A549 (cell line): ENCODE measurements around the gene CIROP. TPM values are rescaled to one million over a fixed set of nuclear protein-coding genes. Genes with fewer than 3 reads are reported as not detected.

Experiments used
- ATAC-seq, 2 experiments: fragments of 200-7000 bp in 1 of 2; fragments of >200 bp in 1 of 2; cut with Nextera tagmentation in 1 of 2; cut with Tn5 transposase in 1 of 2; 3 replicates each; pipeline versions ENCODE4 v1.8.0 to v1.9.1; 2018 to 2020; ENCODE audit warnings: mild to moderate bottlenecking in 1 of 2, moderate library complexity in 1 of 2
- CTCF ChIA-PET: fragments of 300-600 bp; sonication (Branson Sonifier 250); formaldehyde crosslinking; extraction: SDS; loops from one replicate; lab custom pipeline; 2021; ENCODE audit warnings: antibody characterized with exemption, inconsistent platforms; lab: Yijun Ruan, JAX
- POLR2A ChIA-PET: fragments of 350-600 bp; formaldehyde crosslinking; extraction: SDS; loops from one replicate; lab custom pipeline; 2021; ENCODE audit warnings: antibody characterized with exemption, inconsistent platforms; lab: Yijun Ruan, JAX
- DNase-seq, 2 experiments: peaks; one replicate each; pipeline versions ENCODE4 v3.0.0 to v3.0.0-alpha.2; 2011 to 2016; ENCODE audit warnings: low read depth in 1 of 2, low spot score in 1 of 2
- FAIRE-seq: peaks from 2 replicates; lab custom pipeline; 2011; peaks lifted over from hg19 to GRCh38; lab: Jason Lieb, UNC
- H3K27ac ChIP-seq, 2 experiments: fragments of >200 bp; sonication (Bioruptor Twin); formaldehyde crosslinking; 3 replicates each; pipeline ENCODE4 v1.5.1; 2016 to 2017
- H3K4me1 ChIP-seq: fragments of >200 bp; sonication (Bioruptor Twin); formaldehyde crosslinking; 3 replicates; pipeline ENCODE4 v1.6.1; 2016
- H3K4me2 ChIP-seq: fragments of >200 bp; sonication (Bioruptor Twin); formaldehyde crosslinking; 3 replicates; pipeline ENCODE4 v1.6.1; 2016
- H3K4me3 ChIP-seq: fragments of >200 bp; sonication (Bioruptor Twin); formaldehyde crosslinking; 3 replicates; pipeline ENCODE4 v1.5.1; 2016
- H3K9me3 ChIP-seq: fragments of >200 bp; sonication (Bioruptor Twin); formaldehyde crosslinking; 3 replicates; pipeline ENCODE4 v1.6.1; 2016
- CBX2 ChIP-seq: fragments of 200-600 bp; sonication (generic); IDR thresholded peaks from 2 replicates; pipeline ENCODE4 v1.6.1; 2016; ENCODE audit warnings: low read depth, mild to moderate bottlenecking, borderline replicate concordance
- CBX8 ChIP-seq: fragments of 200-600 bp; sonication (generic); IDR thresholded peaks from 2 replicates; pipeline ENCODE4 v1.6.1; 2016
- CEBPB ChIP-seq, 2 experiments: fragments of >200 bp in 1 of 2; sonication (Bioruptor Twin) in 1 of 2; formaldehyde crosslinking in 1 of 2; IDR thresholded peaks; 2 replicates each; pipeline ENCODE4 v1.6.1; 2012 to 2016
- CHD2 ChIP-seq: fragments of 150-350 bp; IDR thresholded peaks from 2 replicates; pipeline ENCODE4 v1.6.1; 2014; ENCODE audit warnings: low read length; ENCODE audit not compliant: partially characterized antibody
- EHF ChIP-seq: fragments of 250-450 bp; sonication (Bioruptor Pico); IDR thresholded peaks from 2 replicates; pipeline ENCODE4 v1.5.0; 2020; ENCODE audit warnings: mild to moderate bottlenecking
- FOXS1 ChIP-seq: fragments of 250-450 bp; sonication (Bioruptor Pico); IDR thresholded peaks from 2 replicates; pipeline ENCODE4 v1.5.0; 2020; ENCODE audit warnings: mild to moderate bottlenecking, moderate library complexity
- HOXB13 ChIP-seq: fragments of 250-450 bp; sonication (Bioruptor Pico); IDR thresholded peaks from 2 replicates; pipeline ENCODE4 v1.5.0; 2020; ENCODE audit warnings: low read depth, mild to moderate bottlenecking, moderate library complexity
- JUN ChIP-seq, 2 experiments: fragments of >200 bp; sonication (Bioruptor Twin); formaldehyde crosslinking; IDR thresholded peaks; 2 replicates in 1 of 2; 3 replicates in 1 of 2; pipeline ENCODE4 v1.6.1; 2016 to 2017
- MAFK ChIP-seq: fragments of 450-650 bp; IDR thresholded peaks from 2 replicates; pipeline ENCODE4 v1.6.1; 2014; ENCODE audit not compliant: partially characterized antibody
- MAZ ChIP-seq: fragments of 150-350 bp; IDR thresholded peaks from 2 replicates; pipeline ENCODE4 v1.6.1; 2014; ENCODE audit warnings: antibody characterized with exemption, low read depth, low read length, borderline replicate concordance
- NPAS2 ChIP-seq: fragments of 250-450 bp; sonication (Bioruptor Pico); IDR thresholded peaks from 2 replicates; pipeline ENCODE4 v1.8.0; 2022; ENCODE audit warnings: mild to moderate bottlenecking, moderate library complexity, borderline replicate concordance
- POLR2A ChIP-seq: IDR thresholded peaks from 2 replicates; pipeline ENCODE4 v1.6.1; 2012; ENCODE audit warnings: mild to moderate bottlenecking, low read length
- RAD21 ChIP-seq, 2 experiments: fragments of >200 bp in 1 of 2; sonication (Bioruptor Twin) in 1 of 2; formaldehyde crosslinking in 1 of 2; IDR thresholded peaks in 1 of 2; conservative IDR thresholded peaks in 1 of 2; 2 replicates in 1 of 2; 3 replicates in 1 of 2; pipeline ENCODE4 v1.6.1; 2012 to 2018; ENCODE audit warnings: inconsistent platforms in 1 of 2
- REST ChIP-seq: fragments of 200-600 bp; sonication (generic); IDR thresholded peaks from 2 replicates; pipeline ENCODE4 v1.6.1; 2016; ENCODE audit warnings: antibody characterized with exemption, mild to moderate bottlenecking, moderate library complexity
- RNF2 ChIP-seq: fragments of 200-600 bp; sonication (generic); IDR thresholded peaks from 2 replicates; pipeline ENCODE4 v1.6.1; 2016; ENCODE audit warnings: low read depth, mild to moderate bottlenecking, antibody characterized with exemption, moderate library complexity, borderline replicate concordance
- SMC3 ChIP-seq: fragments of >200 bp; sonication (Bioruptor Twin); formaldehyde crosslinking; IDR thresholded peaks from 3 replicates; pipeline ENCODE4 v1.6.1; 2018; ENCODE audit warnings: inconsistent platforms
- ZFP36 ChIP-seq: fragments of 450-650 bp; IDR thresholded peaks from 2 replicates; pipeline ENCODE4 v1.6.1; 2014; ENCODE audit warnings: borderline replicate concordance; ENCODE audit not compliant: partially characterized antibody
- ZSCAN20 ChIP-seq: fragments of 250-450 bp; sonication (Bioruptor Pico); IDR thresholded peaks from 2 replicates; pipeline ENCODE4 v1.8.0; 2022; ENCODE audit warnings: mild to moderate bottlenecking, moderate library complexity
- WGBS: methylation state at CpG from one replicate; pipeline ENCODE4 v1.1.6; 2017; ENCODE audit errors: missing lambda C conversion rate; 5-methylcytosine and 5-hydroxymethylcytosine counted together
- polyA minus RNA-seq: library from RNA; depleted of rRNA, polyadenylated mRNA; stranded (reverse); fragments of >200 nt; gene quantifications from 2 replicates; pipeline ENCODE4 v1.2.3, GENCODE V29; 2011; rRNA and poly(A)+ RNA removed
- polyA plus RNA-seq, 4 experiments: library from polyadenylated mRNA; depleted of rRNA in 3 of 4; stranded (reverse); fragments of >200 nt; fragmentation: RNase III in 1 of 4; extraction: RNeasy Plus Mini Kit Qiagen cat#74134 plus additional on column Dnase treatment in 1 of 4; gene quantifications; 2 replicates in 3 of 4; 3 replicates in 1 of 4; pipeline ENCODE4 v1.2.3, GENCODE V29; 2011 to 2017
- TF ChIP-seq, protein P1 (sequence below): fragments of 150-350 bp; IDR thresholded peaks from 2 replicates; pipeline ENCODE4 v1.6.1; 2014; ENCODE audit warnings: low read depth, mild to moderate bottlenecking, low read length

Gene CIROP
- polyA plus RNA-seq (2011; rRNA removed) (0.03 TPM in 1 of 2 replicates, not detected in the other), polyA plus RNA-seq (2017; fragmentation: RNase III; extraction: RNeasy Plus Mini Kit Qiagen cat#74134 plus additional on column Dnase treatment) (not detected in 3 replicates), polyA minus RNA-seq (not detected in 2 replicates)
- not detected in 2 replicates for polyA plus RNA-seq (2012; cell fraction: cytosol; rRNA removed)
- not detected in 2 replicates for polyA plus RNA-seq (2012; cell fraction: nucleus; rRNA removed)

- FAIRE-seq: no peak
- TF ChIP-seq SMC3 (no peak), MAFK (no peak), POLR2A (no peak), CEBPB (IDR thresholded peaks at IDR 0.05) (no peak), FOXS1 (CRISPR knock-in tag) (no peak), CBX2 (no peak)
- peak in 1 of 2 experiments; percentile 5; a peak in 1 of 6 replicates for ATAC-seq
- 69% methylated on average over 11 of the region's 11 CpGs for WGBS
- Histone ChIP-seq H3K4me2 (no peak within 1 kb of the TSS), H3K9me3 (no peaks in the 10 kb centered on the region), H3K27ac (no peak within 1 kb of the TSS), H3K4me1 (0 out of 3 replicates have a peak, but pooled peaks cover 4% of the 10 kb centered on the region), H3K4me3 (no peak within 1 kb of the TSS)
- ChIA-PET CTCF (interaction anchor here (0.9 to 8.3 kb wide), 5 partner anchors 27 to 196 kb away, joined by 3 to 56 read pairs (median 6); no protein-coding TSS in a partner anchor), POLR2A (interaction anchor here (1.6 kb wide), 1 partner anchor 10 kb away, joined by 8 read pairs; the partner anchor contains the start of genes ACIN1 and C14orf119)
- DNase-seq: no peak
These were observed at the start of gene CIROP for GRCh38 chr14:23104591-23105347. CIROP (minus strand) TSS chr14:23104989; CDS start chr14:23104920, 69 bp downstream.

DNA sequence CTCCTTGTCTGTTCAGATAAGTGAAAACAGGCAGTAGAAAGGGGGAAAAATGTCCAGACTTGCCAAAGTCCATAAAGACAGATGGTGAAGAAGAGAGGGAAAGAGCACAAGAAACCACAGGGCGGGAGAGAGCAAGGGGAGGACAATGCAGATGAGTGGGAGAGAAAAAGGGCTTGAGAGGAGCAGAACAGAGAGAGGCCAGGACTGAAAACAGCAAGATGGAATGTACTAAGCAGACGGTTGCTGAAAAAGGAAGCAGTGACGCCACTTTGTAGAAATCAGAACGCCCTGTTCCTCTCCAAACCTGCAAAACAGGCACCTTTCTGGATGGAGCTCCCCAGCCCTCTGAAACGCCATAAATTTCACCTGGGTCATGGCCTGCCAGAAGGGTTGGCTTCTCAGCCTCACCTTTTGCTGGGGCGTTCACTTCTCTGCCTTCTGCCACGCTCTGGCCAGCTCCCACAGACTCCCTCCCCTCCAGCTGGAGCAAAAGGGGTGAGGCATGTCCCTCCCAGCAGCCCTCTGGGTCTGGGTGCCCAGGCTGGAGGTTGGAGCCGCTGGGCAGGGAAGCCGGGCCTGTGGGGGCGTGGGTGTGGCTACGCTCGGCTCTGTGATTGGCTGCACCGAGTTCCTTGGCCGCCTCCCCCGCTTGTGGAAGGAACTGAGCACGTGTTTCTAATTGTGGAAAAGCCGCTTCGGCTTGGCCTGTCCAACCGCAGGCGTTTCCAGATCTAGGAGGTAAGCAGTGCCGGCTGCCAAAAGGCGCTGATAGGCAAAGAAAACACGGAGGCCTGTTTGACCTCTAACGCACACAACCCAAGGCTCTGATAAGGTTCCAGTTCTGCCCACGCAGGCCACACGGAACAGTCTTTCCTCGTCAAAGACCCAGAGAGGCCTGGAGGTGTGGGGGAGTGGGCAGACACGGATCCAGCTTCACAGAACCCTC is 49.3 kb upstream of the CIROP start:
- CTCF ChIA-PET: interaction anchor here (1.2 to 11.0 kb wide), 5 partner anchors 8 to 77 kb away, joined by 3 to 75 read pairs (median 3); partner anchors contain the start of gene SLC7A8
- H3K4me3 ChIP-seq: no peak overlapping the region
- no peak for ATAC-seq

More for the DNA sequence above, 49.3 kb upstream of the CIROP start:
- Histone ChIP-seq H3K4me2 (no peak overlapping the region), H3K27ac (peak overlapping the region in 1 of 2 experiments; percentile 12; a peak in 1 of 6 replicates), H3K4me1 (peaks cover 5% of the 10 kb centered on the region; the same call in 1 of the 3 replicates), H3K9me3 (no peaks in the 10 kb centered on the region)
- TF ChIP-seq, protein P1, sequence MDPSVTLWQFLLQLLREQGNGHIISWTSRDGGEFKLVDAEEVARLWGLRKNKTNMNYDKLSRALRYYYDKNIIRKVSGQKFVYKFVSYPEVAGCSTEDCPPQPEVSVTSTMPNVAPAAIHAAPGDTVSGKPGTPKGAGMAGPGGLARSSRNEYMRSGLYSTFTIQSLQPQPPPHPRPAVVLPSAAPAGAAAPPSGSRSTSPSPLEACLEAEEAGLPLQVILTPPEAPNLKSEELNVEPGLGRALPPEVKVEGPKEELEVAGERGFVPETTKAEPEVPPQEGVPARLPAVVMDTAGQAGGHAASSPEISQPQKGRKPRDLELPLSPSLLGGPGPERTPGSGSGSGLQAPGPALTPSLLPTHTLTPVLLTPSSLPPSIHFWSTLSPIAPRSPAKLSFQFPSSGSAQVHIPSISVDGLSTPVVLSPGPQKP: no peak
- TF ChIP-seq ZFP36 (no peak), HOXB13 (no peak), NPAS2 (CRISPR knock-in tag) (no peak), REST (no peak), SMC3 (no peak), POLR2A (no peak), CHD2 (no peak), MAZ (no peak), CBX8 (no peak), EHF (CRISPR knock-in tag) (no peak), RNF2 (no peak), RAD21 (conservative IDR thresholded peaks at IDR 0.05 in 1 of 2, IDR thresholded peaks at IDR 0.05 in 1 of 2) (no peak), JUN (IDR thresholded peaks at IDR 0.05) (no peak), ZSCAN20 (CRISPR knock-in tag) (no peak)
- DNase-seq (no peak), FAIRE-seq (no peak)
- 83% methylated on average over 22 of the region's 28 CpGs for WGBS
- POLR2A ChIA-PET: no interaction called here
